ENCODE results near the gene HOXA13.

The HOXA13 gene

GRCh38 chr7:27180431-27181420 lies 19.2 kb downstream of the HOXA13 start:
- no peak for DNase-seq

GRCh38 chr7:27179503-27180430 lies 20.1 kb downstream of the HOXA13 start:
- peak; percentile 74 for DNase-seq

- no peak for DNase-seq
These were observed 20.9 kb downstream of the HOXA13 start for GRCh38 chr7:27179030-27179429.

GRCh38 chr7:27178366-27178765 lies 21.5 kb downstream of the HOXA13 start:
- no peak for DNase-seq

GRCh38 chr7:27177795-27178320 lies 22.0 kb downstream of the HOXA13 start:
- no peak for DNase-seq

GRCh38 chr7:27176962-27177794 lies 22.7 kb downstream of the HOXA13 start:
- peak; percentile 0 for DNase-seq

GRCh38 chr7:27176524-27176845 lies 23.4 kb downstream of the HOXA13 start:
- no peak for DNase-seq

GRCh38 chr7:27175626-27176523 lies 24.0 kb downstream of the HOXA13 start:
- DNase-seq, result no peak

- DNase-seq, result no peak
These were observed 24.8 kb downstream of the HOXA13 start for GRCh38 chr7:27174874-27175625.

GRCh38 chr7:27173956-27174873 lies 25.7 kb downstream of the HOXA13 start, which contains the start of gene HOXA10:
Gene HOXA10, minus strand, starts transcription at chr7:27174320. Its CDS starts 14 bp downstream, at chr7:27174306.
- no peak for DNase-seq

GRCh38 chr7:27173511-27173955 lies 26.4 kb downstream of the HOXA13 start:
- no peak for DNase-seq

GRCh38 chr7:27172823-27173510 lies 26.9 kb downstream of the HOXA13 start:
- DNase-seq, result peak; percentile 5

GRCh38 chr7:27172315-27172774 lies 27.5 kb downstream of the HOXA13 start:
- DNase-seq, result peak; percentile 1

GRCh38 chr7:27171637-27172314 lies 28.1 kb downstream of the HOXA13 start:
- peak; percentile 13 for DNase-seq

GRCh38 chr7:27171325-27171636 lies 28.6 kb downstream of the HOXA13 start:
- no peak for DNase-seq

GRCh38 chr7:27170426-27171324 lies 29.2 kb downstream of the HOXA13 start:
- DNase-seq, result no peak

All from CD4-positive, alpha-beta T cell treated with Interleukin-6 for 4 hours (primary cell).